Tibial nerve (tissue), 4 donors: Measurements from ENCODE around the gene SF1. TPM values are rescaled to one million over a fixed set of nuclear protein-coding genes. Genes with fewer than 3 reads are reported as not detected.

Source experiments
- DNase-seq, 2 donors: peaks; one replicate each; pipeline ENCODE4 v3.0.0-alpha.2; 2019; ENCODE audit warnings: low spot score in 2 of 2
- H3K27ac ChIP-seq, 4 donors: fragments of 200-600 bp; sonication (generic) in 3 of 4; one replicate each; pipeline ENCODE4 v1.5.1; 2017 to 2019; ENCODE audit warnings: mild to moderate bottlenecking in 1 of 4
- H3K27me3 ChIP-seq, 2 donors: fragments of 200-600 bp; sonication (generic) in 1 of 2; one replicate each; pipeline versions ENCODE4 v1.5.1 to v1.6.0; 2017 to 2019
- H3K36me3 ChIP-seq, 3 donors: fragments of 200-600 bp; sonication (generic); one replicate each; pipeline ENCODE4 v1.5.1; 2018 to 2019
- H3K4me1 ChIP-seq, 4 donors: fragments of 200-600 bp; sonication (generic) in 3 of 4; one replicate each; pipeline ENCODE4 v1.5.1; 2017 to 2019
- H3K4me3 ChIP-seq, 4 donors: fragments of 200-600 bp; sonication (generic) in 3 of 4; one replicate each; pipeline ENCODE4 v1.5.1; 2017 to 2019; ENCODE audit warnings: mild to moderate bottlenecking in 1 of 4, moderate library complexity in 1 of 4
- H3K9me3 ChIP-seq, 4 donors: fragments of 200-600 bp; sonication (generic) in 3 of 4; one replicate each; pipeline ENCODE4 v1.5.1; 2017 to 2019
- CTCF ChIP-seq, 5 experiments: fragments of 200-600 bp in 3 of 5; fragments of 450-650 bp in 2 of 5; sonication (generic) in 3 of 5; IDR thresholded peaks; one replicate each; pipeline ENCODE4 v1.5.1; 2016 to 2019; ENCODE audit warnings: antibody characterized with exemption in 5 of 5, mild to moderate bottlenecking in 3 of 5, moderate library complexity in 2 of 5
- EP300 ChIP-seq, 2 donors: sonication (generic); formaldehyde crosslinking; IDR thresholded peaks; one replicate each; pipeline ENCODE4 v1.6.1; 2017; ENCODE audit warnings: antibody characterized with exemption in 2 of 2, mild to moderate bottlenecking in 1 of 2
- POLR2A ChIP-seq, 2 donors: fragments of 450-650 bp; IDR thresholded peaks; one replicate each; pipeline ENCODE4 v1.6.1; 2017; ENCODE audit warnings: antibody characterized with exemption in 2 of 2, mild to moderate bottlenecking in 2 of 2, moderate library complexity in 2 of 2
- WGBS, 2 donors: methylation state at CpG; one replicate each; pipeline ENCODE4 v1.1.5; 2018; 5-methylcytosine and 5-hydroxymethylcytosine counted together
- total RNA-seq, 4 donors: library from RNA; depleted of rRNA; stranded (reverse); fragments of >200 nt; gene quantifications; one replicate each; pipeline ENCODE4 v1.1.0, GENCODE V29; 2016

SF1 gene
- total RNA-seq, 4 donors from 2014 or later = 368 to 416 (median 372) TPM

- TF ChIP-seq POLR2A (IDR thresholded peaks at IDR 0.05) (no peak), EP300 (IDR thresholded peaks at IDR 0.05) (no peak), CTCF (IDR thresholded peaks at IDR 0.05) (no peak)
- Histone ChIP-seq H3K9me3 (no peaks in the 10 kb centered on the region), H3K27ac (no peak overlapping the region), H3K4me3 (no peak overlapping the region), H3K27me3 (no peaks in the 10 kb centered on the region), H3K36me3 (peaks cover 2 to 76% (median 50%) of the 10 kb centered on the region in 3 donors), H3K4me1 (peaks cover 3 to 73% (median 38%) of the 10 kb centered on the region in 4 donors)
- 60 to 68% methylated on average over 5 of the region's 5 CpGs for WGBS, 2 donors
- DNase-seq = no peak
Measured at GRCh38 chr11:64774144-64774543, 4.2 kb downstream of the SF1 start.

- no peak for DNase-seq
- Histone ChIP-seq H3K4me1 (peaks cover 3 to 82% (median 39%) of the 10 kb centered on the region in 4 donors), H3K27ac (peak overlapping the region in 2 of 4 donors; percentile 23 to 37), H3K27me3 (no peaks in the 10 kb centered on the region), H3K4me3 (no peak overlapping the region), H3K9me3 (no peaks in the 10 kb centered on the region), H3K36me3 (peaks cover 12 to 93% (median 67%) of the 10 kb centered on the region in 3 donors)
- WGBS, 2 donors = 52 to 56% methylated on average over 3 of the region's 3 CpGs
- no peak for TF ChIP-seq EP300 (IDR thresholded peaks at IDR 0.05)
Measured at GRCh38 chr11:64772303-64773018, 5.9 kb downstream of the SF1 start.

- H3K9me3 ChIP-seq = no peaks in the 10 kb centered on the region
- peaks cover 3 to 80% (median 37%) of the 10 kb centered on the region in 4 donors for H3K4me1 ChIP-seq
- DNase-seq = no peak
- TF ChIP-seq CTCF (IDR thresholded peaks at IDR 0.05) (no peak), POLR2A (IDR thresholded peaks at IDR 0.05) (no peak)
- H3K36me3 ChIP-seq = peaks cover 18 to 99% (median 73%) of the 10 kb centered on the region in 3 donors
- H3K27ac ChIP-seq = peak overlapping the region in 1 of 4 donors; percentile 23
- H3K4me3 ChIP-seq = no peak overlapping the region
- WGBS, 2 donors = 74 to 79% methylated on average over 2 of the region's 2 CpGs
- no peaks in the 10 kb centered on the region for H3K27me3 ChIP-seq
Measured at GRCh38 chr11:64771861-64772260, 6.5 kb downstream of the SF1 start.

- H3K36me3 ChIP-seq = peaks cover 23 to 100% (median 83%) of the 10 kb centered on the region in 3 donors
- no peak overlapping the region for H3K4me3 ChIP-seq
- H3K27me3 ChIP-seq = no peaks in the 10 kb centered on the region
- no peak overlapping the region for H3K27ac ChIP-seq
- DNase-seq = no peak
- 90 to 91% methylated on average over 12 of the region's 12 CpGs for WGBS, 2 donors
- H3K4me1 ChIP-seq = peaks cover 0 to 68% (median 27%) of the 10 kb centered on the region in 4 donors
- no peaks in the 10 kb centered on the region for H3K9me3 ChIP-seq
- no peak for TF ChIP-seq CTCF (IDR thresholded peaks at IDR 0.05)
- no peak for TF ChIP-seq POLR2A (IDR thresholded peaks at IDR 0.05)
Measured at GRCh38 chr11:64770120-64770519, 8.2 kb downstream of the SF1 start.

GRCh38 chr11:64769283-64769682 lies 9.1 kb downstream of the SF1 start:
- Histone ChIP-seq H3K9me3 (no peaks in the 10 kb centered on the region), H3K4me3 (no peak overlapping the region), H3K36me3 (peaks cover 28 to 100% (median 82%) of the 10 kb centered on the region in 3 donors), H3K27ac (no peak overlapping the region), H3K4me1 (peaks cover 0 to 68% (median 26%) of the 10 kb centered on the region in 4 donors), H3K27me3 (no peaks in the 10 kb centered on the region)
- 90 to 92% methylated on average over 6 of the region's 6 CpGs for WGBS, 2 donors
- DNase-seq = no peak
- no peak for TF ChIP-seq EP300 (IDR thresholded peaks at IDR 0.05)
- no peak for TF ChIP-seq POLR2A (IDR thresholded peaks at IDR 0.05)
- no peak for TF ChIP-seq CTCF (IDR thresholded peaks at IDR 0.05)
